Ovary (tissue), 9 donors: ENCODE results near the gene LHCGR. TPM values are rescaled to one million over a fixed set of nuclear protein-coding genes. Genes with fewer than 3 reads are reported as not detected.
"Not testable (repeated sequence)": the region's sequence is repeated elsewhere in the genome, so short reads cannot be mapped to it uniquely, and the experiment has no call there.

ENCODE experiments used
- DNase-seq, 5 donors: peaks; one replicate each; pipeline ENCODE4 v3.0.0-alpha.2; 2019 to 2020
- H3K27ac ChIP-seq, 2 donors: fragments of 200-600 bp; one replicate each; pipeline versions ENCODE4 v1.5.1 to v1.8.0; 2019 to 2022
- H3K27me3 ChIP-seq: fragments of 200-600 bp; one replicate; pipeline ENCODE4 v1.8.0; 2022
- H3K36me3 ChIP-seq: fragments of 200-600 bp; sonication (generic); one replicate; pipeline ENCODE4 v1.5.1; 2019
- H3K4me1 ChIP-seq: one replicate; pipeline ENCODE4 v1.8.1; 2013; ENCODE audit warnings: mild to moderate bottlenecking, moderate library complexity; ENCODE audit not compliant: insufficient read depth
- H3K4me3 ChIP-seq: fragments of 200-600 bp; sonication (generic); one replicate; pipeline ENCODE4 v1.5.1; 2017
- H3K9me3 ChIP-seq, 2 donors: fragments of 200-600 bp in 1 of 2; sonication (generic) in 1 of 2; one replicate each; pipeline versions ENCODE4 v1.5.1 to v1.8.1; 2013 to 2019; ENCODE audit warnings: mild to moderate bottlenecking in 1 of 2, moderate library complexity in 1 of 2
- EP300 ChIP-seq: sonication (generic); formaldehyde crosslinking; IDR thresholded peaks from one replicate; pipeline ENCODE4 v1.6.1; 2017; ENCODE audit warnings: antibody characterized with exemption
- POLR2A ChIP-seq: fragments of 450-650 bp; IDR thresholded peaks from one replicate; pipeline ENCODE4 v1.6.1; 2017; ENCODE audit warnings: antibody characterized with exemption, mild to moderate bottlenecking, moderate library complexity
- WGBS, 3 donors: extraction: QIAGEN DNeasy Blood & Tissue Kit in 1 of 3; methylation state at CpG; one replicate each; pipeline versions ENCODE4 v1.1.5 to v1.1.7; 2013 to 2017; 5-methylcytosine and 5-hydroxymethylcytosine counted together
- intact Hi-C, 4 donors: fragments of 100-400 bp; cut with DNase I; formaldehyde crosslinking; loops; one replicate each; pipeline versions ENCODE4 v1.11.0 to v1.15.1; 2022 to 2023
- polyA plus RNA-seq, 2 donors: library from polyadenylated mRNA; stranded (reverse); fragments of 200-250 nt in 1 of 2; fragments of 350-450 nt in 1 of 2; fragmentation: Illumina TruSeq in 1 of 2; extraction: RNeasy Lipid Tissue Mini Kit (QIAGEN cat#74804) in 1 of 2; gene quantifications; one replicate each; pipeline ENCODE4 v1.2.3, GENCODE V29; 2013 to 2014
- total RNA-seq, 7 donors: library from RNA; depleted of rRNA in 2 of 7; stranded (reverse); fragments of >200 nt in 2 of 7; fragmentation: NEBNext Ultra II Directional in 3 of 7; extraction: Animal tissue kit (Norgen Biotek cat#: 25700) in 3 of 7; gene quantifications; one replicate each; pipeline versions ENCODE4 v1.1.0 to v1.2.4, GENCODE V29; 2016 to 2023
- TF ChIP-seq, protein P1 (sequence below), 3 donors: fragments of 450-650 bp in 2 of 3; fragments of 200-600 bp in 1 of 3; IDR thresholded peaks; one replicate each; pipeline versions ENCODE4 v1.5.1 to v1.8.0; 2016 to 2022; ENCODE audit warnings: antibody characterized with exemption in 3 of 3, mild to moderate bottlenecking in 1 of 3
- donor health status: DM: no; HTN: no; CAD: no; lungs with moderate emphysema.
- donor health status: DM: no; HTN: no; CAD: no.
- donor health status: Bipolar disorder and iron deficiency.
- donor health status: DM: yes; HTN: yes; CAD: no.
- donor health status: DM: no; HTN: no; CAD: no.
- donor health status: DM: yes; HTN: yes; CAD: no.

Gene LHCGR
- total and polyA plus RNA-seq, 9 donors, result 0.35 to 91.2 (median 1.7) TPM

DNA sequence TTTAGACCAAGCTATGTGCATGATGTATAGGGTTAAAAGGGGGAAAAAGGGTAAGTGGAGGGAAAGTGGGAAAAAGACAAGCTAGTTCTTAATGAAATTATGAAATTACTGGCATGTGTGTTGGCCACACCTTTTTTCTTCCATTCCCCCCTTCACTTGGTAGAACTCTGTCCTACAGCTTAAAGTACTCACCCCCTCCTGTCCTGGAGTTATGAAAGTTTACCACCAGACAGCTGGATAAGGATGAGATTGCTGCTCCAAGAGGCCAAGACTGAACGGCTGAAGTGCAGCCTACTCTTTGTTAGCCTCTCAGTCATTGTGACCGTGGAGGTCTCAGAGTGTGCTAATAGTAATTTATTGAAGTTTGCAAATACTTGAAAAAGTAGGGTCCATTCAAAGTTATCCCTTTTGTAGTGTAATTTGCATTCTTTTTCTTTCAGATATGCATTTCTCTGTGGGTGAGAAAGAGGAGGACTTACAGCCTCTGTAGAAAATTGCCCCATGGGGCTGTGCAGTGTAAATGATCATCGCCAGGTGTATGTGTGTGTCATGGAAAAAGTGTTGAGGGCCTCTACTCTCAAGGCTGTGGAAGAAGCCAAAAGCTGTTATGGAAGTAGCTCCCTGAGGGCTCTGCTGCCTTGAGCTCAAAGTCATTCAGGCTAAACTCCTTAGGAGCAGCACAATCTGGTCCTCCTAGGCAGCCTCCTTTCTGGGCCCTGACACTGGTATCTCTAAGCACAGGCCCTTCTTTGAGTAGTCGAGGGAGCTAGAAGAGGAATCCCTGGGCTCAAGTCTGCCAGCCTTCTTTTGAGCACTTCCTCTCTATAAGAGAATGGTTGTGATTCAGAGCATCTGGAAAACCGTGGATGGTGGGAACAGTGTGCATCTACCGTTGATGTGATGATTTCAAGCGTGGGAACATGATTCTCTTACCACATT is 46.2 kb downstream of the LHCGR start:
- intact Hi-C loops, result no loop called here
- H3K9me3 ChIP-seq, result no peaks in the 10 kb centered on the region
- 72 to 79% (median 73%) methylated on average over 7 of the region's 7 CpGs for WGBS, 3 donors
- no peak for DNase-seq
- no peak for TF ChIP-seq POLR2A
- TF ChIP-seq EP300, result no peak
- TF ChIP-seq, protein P1, sequence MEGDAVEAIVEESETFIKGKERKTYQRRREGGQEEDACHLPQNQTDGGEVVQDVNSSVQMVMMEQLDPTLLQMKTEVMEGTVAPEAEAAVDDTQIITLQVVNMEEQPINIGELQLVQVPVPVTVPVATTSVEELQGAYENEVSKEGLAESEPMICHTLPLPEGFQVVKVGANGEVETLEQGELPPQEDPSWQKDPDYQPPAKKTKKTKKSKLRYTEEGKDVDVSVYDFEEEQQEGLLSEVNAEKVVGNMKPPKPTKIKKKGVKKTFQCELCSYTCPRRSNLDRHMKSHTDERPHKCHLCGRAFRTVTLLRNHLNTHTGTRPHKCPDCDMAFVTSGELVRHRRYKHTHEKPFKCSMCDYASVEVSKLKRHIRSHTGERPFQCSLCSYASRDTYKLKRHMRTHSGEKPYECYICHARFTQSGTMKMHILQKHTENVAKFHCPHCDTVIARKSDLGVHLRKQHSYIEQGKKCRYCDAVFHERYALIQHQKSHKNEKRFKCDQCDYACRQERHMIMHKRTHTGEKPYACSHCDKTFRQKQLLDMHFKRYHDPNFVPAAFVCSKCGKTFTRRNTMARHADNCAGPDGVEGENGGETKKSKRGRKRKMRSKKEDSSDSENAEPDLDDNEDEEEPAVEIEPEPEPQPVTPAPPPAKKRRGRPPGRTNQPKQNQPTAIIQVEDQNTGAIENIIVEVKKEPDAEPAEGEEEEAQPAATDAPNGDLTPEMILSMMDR (IDR thresholded peaks at IDR 0.05), result no peak
- no peak overlapping the region for H3K4me3 ChIP-seq
- no peaks in the 10 kb centered on the region for H3K36me3 ChIP-seq
- no peaks in the 10 kb centered on the region for H3K4me1 ChIP-seq
- no peaks in the 10 kb centered on the region for H3K27me3 ChIP-seq
- H3K27ac ChIP-seq, result no peak overlapping the region

DNA sequence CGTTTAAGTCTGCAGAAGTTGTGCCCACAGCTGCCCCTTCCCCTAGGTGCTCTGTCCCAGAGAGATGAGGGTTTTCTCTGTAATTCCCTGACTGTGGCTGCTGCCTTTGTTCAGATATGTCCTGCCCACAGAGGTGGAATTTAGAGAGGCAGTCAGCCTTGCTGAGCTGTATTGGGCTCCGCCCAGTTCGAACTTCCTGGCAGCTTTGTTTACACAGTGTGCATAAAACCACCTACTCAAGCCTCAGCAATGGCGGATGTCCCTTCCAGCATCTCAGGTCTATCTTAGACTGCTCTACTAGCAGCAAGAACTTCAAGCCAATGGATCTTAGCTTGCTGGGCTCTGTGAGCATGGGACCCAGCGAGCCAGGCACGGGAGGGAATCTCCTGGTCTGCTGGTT is 48.1 kb downstream of the LHCGR start:
- WGBS, 3 donors, result 83 to 91% (median 89%) methylated on average over 6 of the region's 6 CpGs

DNA sequence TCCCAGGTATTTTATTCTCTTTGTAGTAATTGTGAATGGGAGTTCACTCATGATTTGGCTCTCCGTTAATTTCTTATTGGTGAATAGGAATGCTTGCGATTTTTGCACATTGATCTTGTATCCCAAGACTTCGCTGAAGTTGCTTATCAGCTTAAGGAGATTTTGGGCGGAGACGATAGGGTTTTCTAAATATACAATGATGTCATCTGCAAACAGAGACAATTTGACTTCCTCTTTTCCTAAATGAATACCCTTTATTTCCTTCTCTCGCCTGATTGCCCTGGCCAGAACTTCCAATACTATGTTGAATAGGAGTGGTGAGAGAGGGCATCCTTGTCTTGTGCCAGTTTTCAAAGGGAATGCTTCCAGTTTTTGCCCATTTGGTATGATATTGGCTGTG is 51.9 kb downstream of the LHCGR start:
- WGBS, 3 donors, result 95 to 98% (median 96%) methylated on average over 6 of the region's 6 CpGs
- H3K27ac ChIP-seq, H3K4me1 ChIP-seq, H3K27me3 ChIP-seq, intact Hi-C loops, DNase-seq, H3K4me3 ChIP-seq, H3K36me3 ChIP-seq, H3K9me3 ChIP-seq: not testable (repeated sequence)

More for the DNA sequence above, 48.1 kb downstream of the LHCGR start:
- Histone ChIP-seq H3K27ac (no peak overlapping the region), H3K4me3 (no peak overlapping the region), H3K36me3 (no peaks in the 10 kb centered on the region), H3K27me3 (no peaks in the 10 kb centered on the region), H3K4me1 (no peaks in the 10 kb centered on the region), H3K9me3 (no peaks in the 10 kb centered on the region)
- intact Hi-C loops, result no loop called here
- DNase-seq, result no peak
- TF ChIP-seq POLR2A (no peak), EP300 (no peak)
- TF ChIP-seq, protein P1 (IDR thresholded peaks at IDR 0.05), result no peak

DNA sequence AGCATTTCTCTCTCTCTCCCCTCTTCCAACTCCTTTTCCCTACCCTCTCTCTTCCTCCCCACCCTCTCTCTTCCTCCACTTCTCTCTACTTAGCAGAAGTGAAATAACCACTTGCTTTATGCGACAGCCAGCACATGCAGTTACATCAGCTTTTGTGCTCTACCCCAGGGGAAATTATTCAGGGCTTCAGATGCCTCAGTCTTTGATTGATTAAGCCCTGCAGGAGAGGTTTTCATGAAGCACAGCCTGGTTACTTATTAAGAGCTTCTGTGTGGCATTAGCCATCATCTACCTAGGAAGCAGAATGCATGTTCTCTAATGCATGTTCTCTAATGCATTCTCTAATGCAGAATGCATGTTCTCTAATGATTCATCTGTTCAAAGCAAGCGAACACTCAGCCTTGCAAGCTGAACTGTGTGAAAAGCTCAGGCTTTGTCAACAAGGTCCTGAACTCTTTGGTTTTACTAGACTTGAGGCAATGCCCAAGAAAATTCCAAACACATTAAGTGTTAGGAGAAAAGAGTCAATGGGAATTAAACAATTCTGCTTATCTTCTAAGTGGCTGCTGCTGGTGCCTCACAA is 56.1 kb downstream of the LHCGR start:
- Histone ChIP-seq H3K27me3 (no peaks in the 10 kb centered on the region), H3K27ac (no peak overlapping the region)

More for the DNA sequence above, 56.1 kb downstream of the LHCGR start:
- WGBS, 3 donors, result 59 to 65% (median 62%) methylated on average over 2 of the region's 2 CpGs
- intact Hi-C loops, result no loop called here
- H3K4me1 ChIP-seq, result no peaks in the 10 kb centered on the region
- no peak for DNase-seq
- H3K36me3 ChIP-seq, result no peaks in the 10 kb centered on the region
- TF ChIP-seq EP300, result no peak
- TF ChIP-seq, protein P1 (IDR thresholded peaks at IDR 0.05), result no peak
- TF ChIP-seq POLR2A, result no peak
- H3K9me3 ChIP-seq, result no peaks in the 10 kb centered on the region
- H3K4me3 ChIP-seq, result no peak overlapping the region
